Right ventricle myocardium superior (tissue), 1 donor: Measurements from ENCODE around the gene PDS5A. TPM values are rescaled to one million over a fixed set of nuclear protein-coding genes. Genes with fewer than 3 reads are reported as not detected.
A peak's percentile ranks its signal among the peaks of the same experiment; 100 is the strongest.
"Not testable (repeated sequence)": the region's sequence is repeated elsewhere in the genome, so short reads cannot be mapped to it uniquely, and the experiment has no call there.

Source experiments
- ATAC-seq: fragments of 200-7000 bp; cut with Tn5 transposase; one replicate; pipeline ENCODE4 v1.9.1; 2020; ENCODE audit warnings: mild to moderate bottlenecking; ENCODE audit not compliant: poor library complexity
- DNase-seq: peaks from one replicate; pipeline ENCODE4 v3.0.0-alpha.2; 2020
- intact Hi-C: fragments of 100-400 bp; cut with DNase I; formaldehyde crosslinking; loops from one replicate; pipeline ENCODE4 v1.11.2; 2022
- total RNA-seq: library from RNA; stranded (reverse); fragmentation: NEBNext Ultra II Directional; extraction: Animal tissue kit (Norgen Biotek cat#: 25700); gene quantifications from one replicate; pipeline ENCODE4 v1.2.1, GENCODE V29; 2021
- donor health status: DM: no; HTN: yes; CAD: no; lungs with severe emphysema.

Gene PDS5A
- total RNA-seq, 1 donor from 2014 or later = 31.1 TPM

- no peak for DNase-seq
- no peak for ATAC-seq
- intact Hi-C loops = loop anchor here (2.0 to 10.0 kb wide), 5 partner anchors 71 to 508 kb away; partner anchors contain the start of genes N4BP2, SMIM14 and UBE2K
Measured at GRCh38 chr4:39975488-39976089, 2.1 kb downstream of the PDS5A start.

DNA sequence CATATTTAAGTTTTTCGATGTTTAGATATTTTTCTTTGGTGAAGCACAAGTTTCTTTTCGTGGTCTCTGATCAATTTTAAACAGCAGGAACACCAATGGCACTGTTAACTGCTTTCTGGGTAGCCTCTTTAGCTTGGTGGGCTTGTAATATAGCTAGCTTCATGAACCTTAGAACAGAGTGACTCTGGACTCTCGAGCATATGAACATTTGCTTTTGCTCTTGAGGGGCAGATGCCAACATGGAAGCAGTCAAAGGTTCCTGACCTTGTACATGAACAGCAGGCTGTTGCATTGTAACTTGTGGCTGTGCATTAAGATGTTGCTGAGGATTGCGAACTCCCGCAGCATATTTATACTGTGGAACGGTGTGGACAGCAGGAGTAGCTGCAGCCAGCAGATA is 4.7 kb downstream of the PDS5A start:
- ATAC-seq = not testable (repeated sequence)
- intact Hi-C loops = loop anchor here (10.0 kb wide), 1 partner anchor 68 kb away; no protein-coding TSS in a partner anchor

GRCh38 chr4:39970671-39971640 is 6.8 kb downstream of the PDS5A start:
- ATAC-seq (peak; percentile 56), DNase-seq (no peak)
- intact Hi-C loops = loop anchor here (10.0 kb wide), 1 partner anchor 66 kb away; no protein-coding TSS in a partner anchor

More for the DNA sequence above, 4.7 kb downstream of the PDS5A start:
- DNase-seq = not testable (repeated sequence)

GRCh38 chr4:39963656-39964055 is 14.1 kb downstream of the PDS5A start:
- no peak for DNase-seq
- intact Hi-C loops = no loop called here
- no peak for ATAC-seq

- no peak for ATAC-seq
- intact Hi-C loops = no loop called here
- DNase-seq = no peak
Measured at GRCh38 chr4:39961311-39961877, 16.3 kb downstream of the PDS5A start.

DNA sequence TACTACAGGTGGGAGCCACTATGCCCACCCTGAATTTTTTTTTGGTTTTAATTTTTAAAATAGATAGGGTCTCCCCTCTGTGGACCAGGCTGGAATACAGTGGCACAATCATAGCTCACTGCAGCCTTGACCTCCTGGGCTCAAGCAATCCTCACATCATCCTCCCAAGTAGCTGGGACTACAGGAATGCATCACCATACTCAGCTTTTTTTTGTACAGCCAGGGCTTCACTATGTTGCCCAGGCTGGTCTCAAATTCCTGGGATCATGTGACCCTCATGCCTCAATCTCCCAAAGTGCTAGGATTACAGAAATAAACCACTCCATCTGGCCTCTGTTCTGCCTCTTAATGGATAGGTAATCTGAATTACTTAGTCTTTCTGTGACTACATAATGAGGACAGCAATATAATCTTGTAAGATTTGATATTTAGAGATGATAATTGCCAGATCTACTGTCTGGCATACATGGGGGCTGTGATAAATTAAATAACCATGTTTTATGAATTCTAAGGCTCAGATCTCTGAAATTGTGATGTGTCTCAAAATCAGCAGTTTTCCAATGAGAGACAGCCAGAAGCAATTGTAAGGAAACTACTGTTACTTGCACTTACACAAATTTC is 26.7 kb downstream of the PDS5A start:
- intact Hi-C loops = no loop called here
- DNase-seq = no peak
- ATAC-seq = no peak

GRCh38 chr4:39947963-39948362 is 29.7 kb downstream of the PDS5A start:
- no peak for DNase-seq
- intact Hi-C loops = no loop called here
- no peak for ATAC-seq

DNA sequence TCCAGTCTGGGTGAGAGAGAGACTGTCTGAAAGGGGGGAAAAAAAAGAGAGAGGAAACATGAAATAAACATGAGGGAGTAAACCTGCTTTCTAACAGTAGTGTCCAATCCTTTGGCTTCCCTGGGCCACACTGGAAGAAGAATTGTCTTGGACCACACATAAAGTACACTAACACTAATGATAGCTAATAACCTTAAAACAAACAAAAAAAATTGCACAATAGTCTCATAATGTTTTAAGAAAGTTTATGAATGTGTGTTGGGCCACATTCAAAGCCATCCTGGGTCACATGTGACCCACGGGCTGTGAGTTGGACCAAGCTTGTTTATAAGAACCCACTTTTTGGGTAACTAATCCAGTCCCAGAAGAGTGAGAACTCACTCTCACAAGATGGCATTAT is 30.3 kb downstream of the PDS5A start:
- DNase-seq (no peak), ATAC-seq (no peak)
- intact Hi-C loops = no loop called here

DNA sequence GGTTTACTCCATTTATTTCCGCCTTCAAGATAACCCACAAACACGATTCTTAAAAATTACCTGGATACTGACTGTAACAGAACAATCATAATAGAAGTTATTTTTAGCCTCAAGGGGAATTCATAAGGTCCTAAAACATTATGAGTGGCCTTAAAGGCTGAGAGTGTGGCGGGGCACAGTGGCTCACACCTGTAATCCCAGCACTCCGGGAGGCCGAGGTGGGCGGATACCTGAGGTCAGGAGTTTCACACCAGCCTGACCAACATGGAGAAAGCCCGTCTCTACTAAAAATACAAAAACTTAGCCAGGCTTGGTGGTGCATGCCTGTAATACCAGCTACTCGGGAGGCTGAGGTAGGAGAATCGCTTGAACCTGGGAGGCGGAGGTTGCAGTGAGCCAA is 33.5 kb downstream of the PDS5A start:
- ATAC-seq, DNase-seq, intact Hi-C loops: not testable (repeated sequence)

GRCh38 chr4:39942507-39942906 is 35.2 kb downstream of the PDS5A start:
- no peak for DNase-seq
- intact Hi-C loops = no loop called here
- no peak for ATAC-seq

- no peak for DNase-seq
- no peak for ATAC-seq
- intact Hi-C loops = no loop called here
Measured at GRCh38 chr4:39941682-39942217, 36.0 kb downstream of the PDS5A start.

GRCh38 chr4:39937683-39938268 is 39.9 kb downstream of the PDS5A start:
- intact Hi-C loops = no loop called here
- DNase-seq = no peak
- no peak for ATAC-seq

DNA sequence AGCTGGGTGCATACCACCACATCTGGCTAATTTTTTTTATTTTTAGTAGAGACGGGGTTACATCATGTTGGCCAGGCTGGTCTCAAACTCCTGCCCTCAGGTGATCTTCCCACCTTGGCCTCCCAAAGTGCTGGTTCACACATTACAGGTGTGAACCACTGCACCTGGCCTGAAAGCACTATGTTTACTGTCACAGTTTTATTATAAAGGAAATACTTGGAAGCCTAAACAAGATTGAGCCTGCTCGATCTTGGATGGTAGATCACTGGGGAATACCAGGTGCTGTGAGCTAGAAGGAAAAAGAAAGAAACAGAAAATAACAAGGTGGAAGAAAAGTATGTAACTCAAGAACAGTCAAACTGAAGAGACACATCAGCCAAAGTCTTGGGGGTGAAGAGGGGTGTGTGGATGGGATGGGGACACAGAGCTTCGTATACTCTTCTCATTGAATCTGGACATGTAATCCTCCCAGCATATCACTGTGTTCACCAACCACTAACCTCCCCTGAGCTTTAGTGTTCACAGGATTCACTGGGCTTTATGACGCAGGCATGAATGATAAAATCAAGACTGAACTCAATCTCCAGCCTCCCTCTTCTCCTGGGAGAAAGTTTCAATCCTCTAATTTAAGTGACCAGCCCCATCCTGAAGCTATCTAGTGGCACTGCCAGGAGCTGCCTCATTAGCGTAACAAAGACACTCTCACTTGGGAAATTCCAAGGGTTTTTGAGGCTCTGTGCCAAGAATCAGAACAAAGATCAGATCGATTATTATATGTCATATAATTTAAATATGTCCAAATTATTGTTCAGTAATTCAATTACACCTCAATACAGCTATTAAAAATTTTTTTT is 40.9 kb downstream of the PDS5A start:
- intact Hi-C loops = no loop called here
- no peak for DNase-seq
- no peak for ATAC-seq

DNA sequence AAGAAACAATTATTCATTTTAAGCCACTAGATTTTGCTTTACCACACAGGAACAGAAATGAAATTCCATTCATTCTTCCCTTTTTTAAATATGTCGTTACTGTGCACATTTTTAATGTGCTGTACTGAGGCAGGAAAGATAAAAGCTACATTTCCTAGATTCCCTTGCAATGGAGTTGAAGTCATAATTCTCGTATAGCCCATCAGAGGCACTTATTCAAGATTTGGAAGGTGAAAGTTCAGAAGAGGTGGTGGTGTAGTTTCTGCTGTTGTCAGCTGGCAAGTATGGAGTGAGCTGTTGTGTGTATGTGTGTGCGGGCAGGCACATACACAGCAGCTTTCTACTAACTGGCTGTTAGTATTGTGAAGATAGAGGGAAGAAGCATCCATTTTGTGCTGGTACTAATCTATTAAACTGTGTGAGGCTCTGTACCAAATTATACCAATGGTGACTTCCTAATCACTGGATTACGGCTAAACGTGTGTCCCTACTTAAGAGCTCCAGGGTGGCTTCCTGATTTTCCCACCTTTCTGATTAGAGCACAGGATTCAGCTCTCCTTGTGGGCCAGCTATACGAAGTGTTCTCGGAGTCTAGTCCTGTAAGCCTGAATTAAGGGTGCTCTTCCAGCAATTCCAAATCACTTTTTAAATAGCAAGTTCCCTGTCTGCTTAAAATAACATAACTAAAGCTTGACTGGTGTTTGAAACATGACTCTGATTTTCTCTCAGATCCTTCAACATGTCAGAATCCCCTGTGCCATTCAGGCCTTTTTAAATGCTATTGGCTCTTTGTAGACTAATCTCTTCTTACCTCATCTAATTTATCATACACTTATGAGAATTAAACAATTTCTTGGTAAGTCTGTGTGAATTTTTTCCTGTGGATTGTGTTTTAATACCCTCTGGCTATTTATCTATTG is 43.8 kb downstream of the PDS5A start:
- ATAC-seq (peak; percentile 44), DNase-seq (no peak)
- intact Hi-C loops = no loop called here

- no peak for ATAC-seq
Measured at GRCh38 chr4:39932776-39933402, 44.8 kb downstream of the PDS5A start.

DNA sequence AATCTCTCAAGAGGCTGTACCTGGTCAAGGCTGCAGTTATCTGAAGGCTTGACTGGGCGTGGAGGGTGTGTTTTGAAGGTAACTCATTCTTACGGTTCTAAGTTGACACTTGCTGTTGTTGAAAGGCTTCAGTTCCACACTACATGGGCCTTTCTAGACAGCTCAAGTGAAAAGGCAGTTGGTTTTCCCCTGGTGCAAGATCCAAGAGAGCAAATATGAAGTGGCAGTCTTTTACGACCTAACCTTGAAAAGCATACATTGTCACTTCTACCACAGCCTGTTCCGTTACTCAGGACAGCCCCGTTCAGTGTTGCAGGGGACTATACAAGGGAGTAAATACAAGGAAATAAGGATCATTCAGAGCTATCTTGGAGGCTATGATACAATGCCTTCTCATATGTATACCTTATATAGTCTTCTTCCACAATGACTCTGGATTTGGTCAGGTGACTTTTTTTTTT is 46.2 kb downstream of the PDS5A start:
- peak; percentile 22 for ATAC-seq
- intact Hi-C loops = no loop called here
- DNase-seq = no peak

More at GRCh38 chr4:39932776-39933402, 44.8 kb downstream of the PDS5A start:
- no peak for DNase-seq
- intact Hi-C loops = no loop called here
